Tibial nerve (tissue), 4 donors: ENCODE measurements around the gene GCM1.

ENCODE experiments used
- EP300 ChIP-seq, 2 donors: sonication (generic); formaldehyde crosslinking; IDR thresholded peaks; one replicate each; pipeline ENCODE4 v1.6.1; 2017; ENCODE audit warnings: antibody characterized with exemption in 2 of 2, mild to moderate bottlenecking in 1 of 2
- POLR2A ChIP-seq, 2 donors: fragments of 450-650 bp; IDR thresholded peaks; one replicate each; pipeline ENCODE4 v1.6.1; 2017; ENCODE audit warnings: antibody characterized with exemption in 2 of 2, mild to moderate bottlenecking in 2 of 2, moderate library complexity in 2 of 2
- TF ChIP-seq, protein P1 (sequence below), 5 experiments: fragments of 200-600 bp in 3 of 5; fragments of 450-650 bp in 2 of 5; sonication (generic) in 3 of 5; IDR thresholded peaks; one replicate each; pipeline ENCODE4 v1.5.1; 2016 to 2019; ENCODE audit warnings: antibody characterized with exemption in 5 of 5, mild to moderate bottlenecking in 3 of 5, moderate library complexity in 2 of 5

DNA sequence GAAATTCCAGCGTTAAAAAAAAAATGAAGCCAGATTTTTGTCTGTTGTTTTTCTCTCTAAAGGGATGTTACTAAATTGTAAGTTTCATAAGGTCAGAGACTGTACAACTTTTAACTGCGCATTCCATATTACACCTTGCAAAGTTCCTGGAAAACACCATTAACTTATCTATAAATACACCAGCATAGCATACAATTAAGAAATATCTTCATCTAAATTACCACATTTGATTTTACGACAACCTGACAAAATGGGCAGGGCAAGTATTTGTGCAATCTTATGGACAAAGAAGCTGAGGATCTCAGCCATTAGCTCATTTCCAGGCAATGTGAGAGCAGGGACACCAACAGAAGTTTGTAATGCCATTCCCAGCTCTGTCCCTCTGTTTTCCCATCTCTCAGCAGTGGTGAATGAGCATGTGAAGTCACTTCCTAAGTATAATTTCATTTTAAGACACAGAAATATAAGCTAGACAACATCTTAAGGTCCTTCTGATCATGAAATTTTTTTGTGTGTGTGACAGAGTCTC lies 12.9 kb upstream of the GCM1 start:
- TF ChIP-seq, protein P1, sequence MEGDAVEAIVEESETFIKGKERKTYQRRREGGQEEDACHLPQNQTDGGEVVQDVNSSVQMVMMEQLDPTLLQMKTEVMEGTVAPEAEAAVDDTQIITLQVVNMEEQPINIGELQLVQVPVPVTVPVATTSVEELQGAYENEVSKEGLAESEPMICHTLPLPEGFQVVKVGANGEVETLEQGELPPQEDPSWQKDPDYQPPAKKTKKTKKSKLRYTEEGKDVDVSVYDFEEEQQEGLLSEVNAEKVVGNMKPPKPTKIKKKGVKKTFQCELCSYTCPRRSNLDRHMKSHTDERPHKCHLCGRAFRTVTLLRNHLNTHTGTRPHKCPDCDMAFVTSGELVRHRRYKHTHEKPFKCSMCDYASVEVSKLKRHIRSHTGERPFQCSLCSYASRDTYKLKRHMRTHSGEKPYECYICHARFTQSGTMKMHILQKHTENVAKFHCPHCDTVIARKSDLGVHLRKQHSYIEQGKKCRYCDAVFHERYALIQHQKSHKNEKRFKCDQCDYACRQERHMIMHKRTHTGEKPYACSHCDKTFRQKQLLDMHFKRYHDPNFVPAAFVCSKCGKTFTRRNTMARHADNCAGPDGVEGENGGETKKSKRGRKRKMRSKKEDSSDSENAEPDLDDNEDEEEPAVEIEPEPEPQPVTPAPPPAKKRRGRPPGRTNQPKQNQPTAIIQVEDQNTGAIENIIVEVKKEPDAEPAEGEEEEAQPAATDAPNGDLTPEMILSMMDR (IDR thresholded peaks at IDR 0.05): no peak
- TF ChIP-seq POLR2A (IDR thresholded peaks at IDR 0.05) (no peak), EP300 (IDR thresholded peaks at IDR 0.05) (no peak)
